ENCODE data around the gene GAB2.

GAB2 gene

GRCh38 chr11:78188286-78189173 is 229.1 kb downstream of the GAB2 start, which contains the start of the genes KCTD21 and USP35:
Gene KCTD21 (minus strand): TSS chr11:78188626. CDS start chr11:78174554, 14,072 bp downstream.
Gene USP35 (plus strand): TSS chr11:78188919. CDS start chr11:78196246, 7,327 bp downstream.
- Mint-ChIP-seq H3K4me3 (peak within 1 kb of the TSS; percentile 97 to 98 (median 98)), H3K4me1 (peaks cover 46% of the 10 kb centered on the region), H3K9me3 (no peaks in the 10 kb centered on the region), H3K36me3 (ENCODE audit: low read depth) (peaks cover under 1% of the 10 kb centered on the region), H3K27ac (peak within 1 kb of the TSS; percentile 65 to 91 (median 81)), H3K27me3 (ENCODE audit: low read depth) (no peaks in the 10 kb centered on the region)
- no peak for TF ChIP-seq CTCF (IDR thresholded peaks at IDR 0.05; ENCODE audit: unreplicated experiment in 3 of 3)

- H3K36me3 Mint-ChIP-seq (ENCODE audit: low read depth), result peaks cover 4% of the 10 kb centered on the region
These were observed 230.0 kb downstream of the GAB2 start for GRCh38 chr11:78187366-78188285.

GRCh38 chr11:78181185-78181584 is 236.4 kb downstream of the GAB2 start:
- Mint-ChIP-seq H3K36me3 (ENCODE audit: low read depth) (peaks cover 7% of the 10 kb centered on the region), H3K4me1 (no peaks in the 10 kb centered on the region), H3K27me3 (ENCODE audit: low read depth) (no peaks in the 10 kb centered on the region), H3K4me3 (no peak overlapping the region), H3K9me3 (no peaks in the 10 kb centered on the region), H3K27ac (no peak overlapping the region)
- TF ChIP-seq CTCF (IDR thresholded peaks at IDR 0.05; ENCODE audit: unreplicated experiment in 3 of 3), result no peak

More at GRCh38 chr11:78187366-78188285, 230.0 kb downstream of the GAB2 start:
- peaks cover 38% of the 10 kb centered on the region for H3K4me1 Mint-ChIP-seq
- no peak for TF ChIP-seq CTCF (IDR thresholded peaks at IDR 0.05; ENCODE audit: unreplicated experiment in 3 of 3)
- no peaks in the 10 kb centered on the region for H3K27me3 Mint-ChIP-seq (ENCODE audit: low read depth)
- peak overlapping the region; percentile 61 to 91 (median 81) for H3K27ac Mint-ChIP-seq
- peak overlapping the region; percentile 97 to 98 (median 98) for H3K4me3 Mint-ChIP-seq
- H3K9me3 Mint-ChIP-seq, result no peaks in the 10 kb centered on the region

- no peak for TF ChIP-seq CTCF (IDR thresholded peaks at IDR 0.05; ENCODE audit: unreplicated experiment in 3 of 3)
- Mint-ChIP-seq H3K27ac (no peak overlapping the region), H3K27me3 (ENCODE audit: low read depth) (no peaks in the 10 kb centered on the region), H3K4me3 (no peak overlapping the region), H3K36me3 (ENCODE audit: low read depth) (peaks cover 10% of the 10 kb centered on the region), H3K9me3 (no peaks in the 10 kb centered on the region), H3K4me1 (no peaks in the 10 kb centered on the region)
These were observed 236.9 kb downstream of the GAB2 start for GRCh38 chr11:78180751-78181150.

- Mint-ChIP-seq H3K27ac (no peak overlapping the region), H3K27me3 (ENCODE audit: low read depth) (no peaks in the 10 kb centered on the region), H3K4me1 (no peaks in the 10 kb centered on the region), H3K4me3 (no peak overlapping the region), H3K36me3 (ENCODE audit: low read depth) (peaks cover 14% of the 10 kb centered on the region), H3K9me3 (no peaks in the 10 kb centered on the region)
- TF ChIP-seq CTCF (IDR thresholded peaks at IDR 0.05; ENCODE audit: unreplicated experiment in 3 of 3), result no peak
These were observed 238.1 kb downstream of the GAB2 start for GRCh38 chr11:78179459-78180071.

Data from nephron (organoid).